Umbilical cord (tissue), 2 donors: Measurements from ENCODE around the gene TTC39A. TPM values are rescaled to one million over a fixed set of nuclear protein-coding genes. Genes with fewer than 3 reads are reported as not detected.

Experiments used
- DNase-seq: peaks from one replicate; pipeline ENCODE4 v3.0.0-alpha.2; 2015; ENCODE audit warnings: low spot score
- total RNA-seq: library from RNA; depleted of rRNA; stranded (reverse); fragments of >200 nt; gene quantifications from one replicate; pipeline ENCODE4 v1.2.3, GENCODE V29; 2014; ENCODE audit warnings: low replicate concordance; ENCODE audit not compliant: insufficient read depth

The TTC39A gene
- total RNA-seq, 1 donor from 2014 or later = 4.6 TPM

- no peak for DNase-seq
Measured at GRCh38 chr1:51297401-51298321, 32.7 kb downstream of the TTC39A start.

GRCh38 chr1:51296383-51297357, 33.7 kb downstream of the TTC39A start:
- peak; percentile 84 for DNase-seq

GRCh38 chr1:51295926-51296325, 34.4 kb downstream of the TTC39A start:
- no peak for DNase-seq

- no peak for DNase-seq
Measured at GRCh38 chr1:51294566-51295184, 35.7 kb downstream of the TTC39A start.

DNA sequence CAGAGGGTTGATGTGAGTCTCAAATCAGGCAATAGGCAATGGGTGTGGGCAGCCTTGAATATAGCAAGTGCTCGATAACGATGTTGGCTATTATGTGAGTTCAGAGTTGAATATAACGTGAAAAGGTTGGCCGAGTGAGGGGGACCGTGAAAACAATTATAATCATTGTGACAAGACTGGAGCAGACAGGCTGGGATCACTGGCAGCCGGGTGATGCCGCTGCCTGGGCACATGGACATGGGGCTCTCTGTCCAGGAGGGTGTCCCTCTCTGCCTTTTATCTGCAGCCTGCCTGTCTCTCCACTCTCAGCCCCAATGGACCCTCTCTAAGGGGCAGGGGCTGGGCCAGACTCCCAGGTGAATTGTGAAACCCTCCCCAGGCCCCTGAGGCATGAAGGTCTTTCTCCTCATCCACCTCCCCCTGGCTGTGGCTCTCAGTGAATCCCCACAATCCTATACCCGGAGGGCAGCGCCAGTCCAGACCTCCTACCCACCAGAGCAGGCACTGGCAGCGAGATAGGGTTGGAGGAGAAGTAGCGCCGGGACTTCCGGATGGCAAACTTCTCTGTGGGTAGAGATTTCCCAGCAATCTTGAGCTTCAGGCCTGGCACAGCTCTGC, 36.4 kb downstream of the TTC39A start:
- DNase-seq = no peak

GRCh38 chr1:51290489-51290847, 39.9 kb downstream of the TTC39A start:
- DNase-seq = no peak

DNA sequence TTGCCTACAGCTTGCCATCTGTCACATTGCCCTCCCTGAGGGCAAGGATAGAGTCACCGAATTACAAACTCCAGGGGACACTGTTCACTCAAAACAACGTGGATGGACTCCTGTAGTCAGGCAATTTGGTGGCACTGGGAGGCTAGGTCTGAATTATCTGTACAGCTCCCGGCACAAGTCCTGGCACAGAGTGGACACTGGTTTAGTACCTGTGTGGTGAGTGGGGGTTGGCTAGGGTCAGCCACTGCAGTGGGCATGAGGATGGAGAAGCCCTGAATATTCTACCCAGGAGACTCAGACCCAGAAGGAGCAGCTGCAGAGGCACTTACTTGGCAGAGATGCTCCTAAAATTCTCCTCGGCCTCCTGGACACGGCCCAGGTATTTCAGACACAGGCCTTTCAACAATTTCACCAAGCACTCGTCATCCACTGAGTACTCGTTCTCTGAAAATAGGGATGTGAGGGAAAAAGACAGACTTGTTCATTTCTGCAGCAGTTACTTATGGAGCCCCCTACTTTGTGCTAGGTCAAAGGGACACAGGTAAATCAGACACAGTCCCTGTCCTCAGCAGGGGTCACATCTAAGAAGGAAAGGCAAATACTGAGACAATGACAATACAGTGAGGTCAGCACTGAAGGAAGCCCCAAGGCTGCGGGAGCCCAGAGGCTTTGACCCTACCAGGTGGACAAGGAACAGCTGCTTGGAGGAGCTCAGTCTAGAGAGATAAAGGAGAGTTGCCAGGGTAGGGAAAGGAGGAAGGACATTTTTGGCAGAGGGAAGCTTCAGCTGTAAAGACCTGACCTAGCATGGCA, 40.5 kb downstream of the TTC39A start:
- no peak for DNase-seq

DNA sequence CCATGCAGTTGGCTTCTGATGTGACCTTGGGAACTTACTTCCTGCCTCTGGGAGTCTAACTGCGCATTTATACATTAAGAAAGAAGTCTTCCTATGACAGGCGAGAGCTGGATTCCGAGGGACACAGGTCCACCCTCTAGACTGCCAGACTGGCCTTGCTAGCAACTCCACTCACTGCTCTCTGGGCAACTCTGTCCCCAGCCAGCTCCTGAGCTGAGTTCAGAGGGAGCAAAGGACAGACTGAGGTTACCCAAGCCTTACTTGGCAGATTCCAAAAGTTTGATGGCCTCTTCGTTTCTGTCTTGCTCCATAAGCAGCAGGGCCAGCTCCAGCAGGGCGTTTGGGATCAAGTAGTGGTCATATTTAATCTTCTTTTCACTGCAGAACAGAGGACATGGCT, 41.8 kb downstream of the TTC39A start:
- no peak for DNase-seq

GRCh38 chr1:51287966-51288365, 42.4 kb downstream of the TTC39A start:
- DNase-seq = no peak

DNA sequence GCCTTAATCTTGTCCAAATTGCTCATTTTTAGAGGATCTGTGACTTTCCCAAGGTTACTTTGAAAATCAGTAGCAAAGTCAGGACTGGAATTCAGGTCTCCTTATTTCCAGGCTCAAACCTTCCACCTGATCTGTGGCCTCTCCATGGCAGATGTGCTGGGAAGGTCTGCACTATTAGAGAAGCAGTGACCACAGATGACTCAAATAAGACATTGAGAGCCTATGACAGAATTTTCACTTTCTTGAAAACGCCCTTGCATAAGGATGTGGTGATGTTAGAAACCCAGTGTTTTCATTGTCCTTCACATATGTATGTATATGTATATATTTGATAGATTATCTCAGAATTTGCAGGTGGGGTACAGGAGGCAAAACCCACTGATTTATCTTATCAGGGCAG, 45.3 kb downstream of the TTC39A start:
- no peak for DNase-seq

DNA sequence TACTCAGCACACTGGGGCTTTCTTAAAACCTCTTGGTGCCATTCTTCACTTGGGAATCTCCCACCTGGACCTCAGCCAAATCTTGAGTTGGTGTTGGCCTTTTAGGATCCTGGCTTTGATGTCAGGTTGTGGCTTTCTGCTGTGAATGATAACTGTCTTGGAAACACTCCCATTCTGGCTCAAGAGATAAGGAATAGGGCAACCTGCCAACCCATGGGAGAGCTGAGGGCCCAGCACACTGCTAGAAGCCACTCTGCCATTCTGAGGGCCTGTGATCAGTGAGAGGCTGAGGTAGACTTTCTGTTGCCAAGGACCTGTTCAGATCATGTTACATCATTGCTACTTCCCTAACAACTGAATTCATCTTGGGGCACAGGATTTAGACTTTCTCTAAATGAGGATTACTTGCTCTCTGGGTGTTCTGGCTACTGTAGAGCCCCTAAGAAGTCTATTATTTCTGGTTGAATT, 45.8 kb downstream of the TTC39A start:
- DNase-seq = peak; percentile 46

DNA sequence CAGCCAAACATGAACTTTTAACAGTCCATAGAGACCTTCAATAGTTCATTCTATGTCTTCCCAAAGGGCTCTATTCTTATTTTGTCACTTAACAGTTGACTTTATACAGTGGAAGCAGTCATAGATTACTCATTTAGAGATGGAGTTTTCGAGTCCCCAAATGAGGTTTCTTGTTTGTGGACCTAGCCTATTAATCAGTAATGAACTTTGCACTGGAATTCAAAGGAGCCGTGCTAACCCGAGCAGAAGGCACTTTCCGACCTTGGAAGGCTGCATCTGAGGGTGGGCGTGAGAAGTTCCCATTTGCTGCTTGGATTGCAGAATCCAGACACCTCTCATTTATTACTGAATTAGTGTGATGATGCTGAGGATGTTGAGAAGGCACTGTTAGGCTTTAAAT, 46.4 kb downstream of the TTC39A start:
- no peak for DNase-seq

DNA sequence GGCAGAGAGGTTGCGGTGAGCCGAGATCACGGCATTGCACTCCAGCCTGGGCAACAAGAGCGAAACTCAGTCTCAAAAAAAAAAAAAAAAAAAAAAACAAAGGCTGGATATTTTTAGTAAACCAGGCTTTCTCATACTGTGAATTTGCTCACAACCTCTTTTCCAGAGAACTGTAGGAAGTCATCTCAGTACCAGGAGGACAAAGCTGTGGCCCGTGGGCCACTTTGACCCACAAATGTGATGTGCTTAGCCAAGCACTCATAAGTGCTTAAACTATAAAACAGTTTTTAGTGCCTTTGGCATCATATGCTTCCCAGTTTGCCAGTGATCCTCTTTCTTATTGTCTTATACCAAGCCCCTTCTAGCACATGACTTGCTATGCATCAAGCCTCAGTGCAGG, 47.8 kb downstream of the TTC39A start:
- no peak for DNase-seq

DNA sequence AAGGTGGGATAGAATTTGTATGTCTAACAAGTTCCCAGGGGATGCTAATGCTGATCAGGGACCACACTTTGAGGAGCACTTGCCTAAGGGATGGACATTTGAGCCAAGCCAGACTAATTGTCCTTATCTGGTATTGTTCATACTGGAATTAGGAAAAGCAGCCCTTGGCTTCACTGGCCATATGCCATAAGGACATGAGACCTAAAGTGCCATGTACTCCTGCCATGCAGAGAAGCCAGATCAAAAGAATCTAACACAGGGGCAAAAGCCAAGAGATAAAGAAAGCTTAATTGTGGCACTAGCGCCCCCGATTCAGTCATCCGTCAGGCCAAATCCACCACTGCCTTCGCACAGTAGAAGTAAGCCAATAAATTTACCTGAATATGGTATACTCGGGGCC, 48.6 kb downstream of the TTC39A start:
- DNase-seq = no peak

DNA sequence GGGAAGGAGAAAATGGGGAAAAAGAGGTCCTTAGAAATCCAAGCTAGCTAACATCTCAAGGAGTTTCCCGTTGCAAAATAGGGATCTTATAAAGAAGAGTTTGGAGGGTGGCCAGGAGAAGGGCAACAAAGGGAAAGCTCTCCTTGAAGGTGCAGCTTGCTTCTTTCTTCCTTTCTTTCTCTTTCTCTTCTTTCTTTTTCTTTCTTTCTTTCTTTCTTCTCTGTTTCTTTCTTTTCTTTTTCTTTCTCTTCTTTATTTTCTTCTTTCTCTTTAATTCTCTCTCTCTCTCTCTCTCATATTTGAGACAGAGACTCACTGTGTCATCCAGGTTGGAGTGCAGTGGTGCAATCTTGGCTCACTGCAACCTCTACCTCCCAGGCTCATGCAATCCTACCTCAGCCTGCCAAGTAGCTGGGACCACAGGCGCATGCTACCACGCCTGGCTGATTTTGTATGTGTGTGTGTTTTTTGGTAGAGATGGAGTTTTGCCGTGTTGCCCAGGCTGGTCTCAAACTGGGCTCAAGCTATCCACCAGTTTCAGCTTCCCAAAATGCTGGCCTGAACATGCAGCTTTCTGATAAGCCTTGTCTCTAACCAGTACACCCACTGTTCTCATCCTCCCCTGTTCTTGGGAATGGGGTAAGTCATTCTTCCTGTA, 49.9 kb downstream of the TTC39A start:
- DNase-seq = no peak

GRCh38 chr1:51276286-51276685, 54.1 kb downstream of the TTC39A start:
- no peak for DNase-seq

GRCh38 chr1:51274676-51275075, 55.7 kb downstream of the TTC39A start:
- DNase-seq = no peak

DNA sequence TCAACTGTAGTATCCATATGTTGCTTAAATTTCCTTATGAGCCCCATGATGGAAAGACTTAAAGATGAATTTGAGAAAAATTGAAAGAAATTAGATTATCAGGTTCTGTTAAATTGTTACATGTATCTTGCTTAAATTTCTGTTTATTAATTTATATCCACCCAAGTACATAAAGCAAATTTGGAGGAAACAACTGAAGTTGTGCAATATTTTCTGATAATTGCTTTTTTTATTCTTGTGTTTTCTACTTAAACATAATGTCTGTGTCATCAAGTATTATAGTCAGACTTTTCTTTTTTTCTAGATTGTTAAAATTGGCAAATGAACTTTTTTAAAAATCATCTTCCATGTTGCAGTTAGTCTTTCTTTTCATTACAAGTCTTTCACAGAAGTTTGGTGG, 57.4 kb downstream of the TTC39A start:
- DNase-seq = no peak

DNA sequence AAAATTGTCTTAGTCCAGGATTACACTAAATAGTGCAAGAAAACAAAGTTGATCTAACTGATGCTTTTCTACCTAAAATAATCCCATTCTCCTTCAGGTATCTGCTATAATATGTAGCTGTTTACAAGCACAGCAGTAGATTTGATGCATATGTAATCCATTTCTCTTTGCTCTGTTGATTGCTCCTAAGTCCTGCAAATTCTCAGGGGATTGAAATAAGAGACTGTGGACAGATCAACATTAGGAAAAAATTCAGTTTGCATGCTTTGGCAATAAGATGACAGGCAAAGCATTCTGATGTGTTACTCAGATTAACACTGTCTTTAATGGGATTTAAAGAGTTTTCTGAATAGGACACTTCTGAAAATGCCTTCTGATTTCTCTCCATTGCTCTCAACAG, 59.6 kb downstream of the TTC39A start:
- DNase-seq = no peak

DNA sequence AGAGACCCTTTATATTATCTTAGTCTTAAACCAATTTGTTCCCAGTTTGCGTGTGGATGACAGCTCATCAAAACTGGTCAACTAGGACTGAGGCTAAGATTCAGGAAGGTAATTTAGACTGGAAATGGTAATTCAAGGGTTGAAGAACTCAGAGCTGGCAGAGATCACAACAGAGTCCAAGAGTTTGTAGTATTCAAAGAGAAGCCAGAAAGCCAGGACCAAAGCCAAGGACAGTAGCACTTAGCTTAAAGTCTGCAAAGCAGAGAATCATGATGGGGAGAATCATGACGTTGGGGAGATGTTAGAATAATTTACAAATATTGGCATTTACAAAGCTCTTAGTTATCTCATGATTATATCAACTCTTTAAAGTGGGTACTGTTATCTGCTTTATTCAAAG, 61.7 kb downstream of the TTC39A start:
- peak; percentile 13 for DNase-seq
